HG02973 (cell line): ENCODE data around the gene DNAJC16.
"Not testable (repeated sequence)": the region's sequence is repeated elsewhere in the genome, so short reads cannot be mapped to it uniquely, and the experiment has no call there.

Experiments used
- ATAC-seq: cut with Tn5 transposase; IDR thresholded peaks from one replicate; pipeline ENCODE4 v1.9.1; 2021; ENCODE audit warnings: moderate library complexity; ENCODE audit not compliant: unreplicated experiment

DNAJC16 gene

GRCh38 chr1:15506831-15507230 is 19.8 kb upstream of the DNAJC16 start:
- no peak for ATAC-seq

- no peak for ATAC-seq
These were observed 19.4 kb upstream of the DNAJC16 start for GRCh38 chr1:15507278-15507677.

- no peak for ATAC-seq
These were observed 17.8 kb upstream of the DNAJC16 start for GRCh38 chr1:15508700-15509487.

- no peak for ATAC-seq
These were observed 17.1 kb upstream of the DNAJC16 start for GRCh38 chr1:15509586-15509985.

- ATAC-seq = no peak
These were observed 15.8 kb upstream of the DNAJC16 start for GRCh38 chr1:15510611-15511405.

GRCh38 chr1:15513192-15513591 is 13.5 kb upstream of the DNAJC16 start:
- ATAC-seq = no peak

GRCh38 chr1:15513919-15514318 is 12.7 kb upstream of the DNAJC16 start:
- ATAC-seq = no peak

GRCh38 chr1:15514557-15514956 is 12.1 kb upstream of the DNAJC16 start:
- not testable (repeated sequence) for ATAC-seq

GRCh38 chr1:15515022-15515663 is 11.5 kb upstream of the DNAJC16 start:
- peak; percentile 50 for ATAC-seq

GRCh38 chr1:15519625-15520024 is 7.0 kb upstream of the DNAJC16 start:
- no peak for ATAC-seq

GRCh38 chr1:15521206-15521906 is 5.3 kb upstream of the DNAJC16 start:
- ATAC-seq = not testable (repeated sequence)

- no peak for ATAC-seq
These were observed 4.1 kb upstream of the DNAJC16 start for GRCh38 chr1:15522551-15522950.

GRCh38 chr1:15523104-15524020 is 3.3 kb upstream of the DNAJC16 start:
- ATAC-seq = no peak

- no peak for ATAC-seq
These were observed 2.7 kb upstream of the DNAJC16 start, which contains the start of gene CASP9 for GRCh38 chr1:15524021-15524282. Gene CASP9 (minus strand): TSS chr1:15524215. CDS start chr1:15524200, 15 bp downstream.

- ATAC-seq = peak; percentile 37
These were observed 2.2 kb upstream of the DNAJC16 start for GRCh38 chr1:15524283-15525049.

- peak; percentile 5 for ATAC-seq
These were observed 1.3 kb upstream of the DNAJC16 start for GRCh38 chr1:15525050-15526020.

GRCh38 chr1:15526021-15526489 is 593 bp upstream of the DNAJC16 start:
- no peak for ATAC-seq

GRCh38 chr1:15531003-15531402 is 4.4 kb downstream of the DNAJC16 start:
- no peak for ATAC-seq
